ENCODE measurements around the gene SLC16A9.

DNA sequence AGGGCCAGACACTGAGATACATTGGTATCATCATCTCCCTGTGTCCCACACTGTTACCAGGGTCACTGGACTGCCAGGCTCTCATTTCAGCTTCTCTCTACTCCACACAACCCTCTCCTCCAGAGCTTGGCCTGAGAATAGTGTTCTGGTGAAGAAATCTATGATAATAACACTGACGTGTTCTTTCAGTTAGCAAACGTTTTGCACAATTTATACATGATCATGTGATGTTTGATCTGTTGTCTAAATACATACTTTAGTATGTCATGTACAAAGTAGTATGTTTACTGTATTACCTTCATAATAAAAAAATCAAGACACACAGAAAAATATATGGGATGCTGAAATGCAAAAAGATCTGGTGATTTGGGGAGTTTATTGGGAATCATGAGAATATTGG, 5.0 kb downstream of the SLC16A9 start:
- TF ChIP-seq POLR2A (IDR thresholded peaks at IDR 0.05; ENCODE audit: low read depth, low read length) (no peak), EZH2 (IDR thresholded peaks at IDR 0.05; ENCODE audit: borderline replicate concordance, low read depth, low read length, severe bottlenecking) (no peak), POLR2AphosphoS5 (IDR thresholded peaks at IDR 0.05; ENCODE audit: insufficient read depth, low read depth, low read length) (no peak), JUN (IDR thresholded peaks at IDR 0.05; ENCODE audit: borderline replicate concordance, insufficient read depth, insufficient read length, low read depth) (no peak), MYC (IDR thresholded peaks at IDR 0.05; ENCODE audit: low read depth, low read length) (no peak), FOS (IDR thresholded peaks at IDR 0.05; ENCODE audit: borderline replicate concordance, insufficient read depth, low read length) (no peak), GATA2 (IDR thresholded peaks at IDR 0.05; ENCODE audit: insufficient read depth, insufficient read length, low read depth, low read length) (no peak)
- TF ChIP-seq, protein P1, sequence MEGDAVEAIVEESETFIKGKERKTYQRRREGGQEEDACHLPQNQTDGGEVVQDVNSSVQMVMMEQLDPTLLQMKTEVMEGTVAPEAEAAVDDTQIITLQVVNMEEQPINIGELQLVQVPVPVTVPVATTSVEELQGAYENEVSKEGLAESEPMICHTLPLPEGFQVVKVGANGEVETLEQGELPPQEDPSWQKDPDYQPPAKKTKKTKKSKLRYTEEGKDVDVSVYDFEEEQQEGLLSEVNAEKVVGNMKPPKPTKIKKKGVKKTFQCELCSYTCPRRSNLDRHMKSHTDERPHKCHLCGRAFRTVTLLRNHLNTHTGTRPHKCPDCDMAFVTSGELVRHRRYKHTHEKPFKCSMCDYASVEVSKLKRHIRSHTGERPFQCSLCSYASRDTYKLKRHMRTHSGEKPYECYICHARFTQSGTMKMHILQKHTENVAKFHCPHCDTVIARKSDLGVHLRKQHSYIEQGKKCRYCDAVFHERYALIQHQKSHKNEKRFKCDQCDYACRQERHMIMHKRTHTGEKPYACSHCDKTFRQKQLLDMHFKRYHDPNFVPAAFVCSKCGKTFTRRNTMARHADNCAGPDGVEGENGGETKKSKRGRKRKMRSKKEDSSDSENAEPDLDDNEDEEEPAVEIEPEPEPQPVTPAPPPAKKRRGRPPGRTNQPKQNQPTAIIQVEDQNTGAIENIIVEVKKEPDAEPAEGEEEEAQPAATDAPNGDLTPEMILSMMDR (IDR thresholded peaks at IDR 0.05; ENCODE audit: extremely low read depth in 1 of 2, insufficient read depth in 1 of 2, low read depth in 1 of 2, low read length in 2 of 2), result no peak
- TF ChIP-seq, protein P2, sequence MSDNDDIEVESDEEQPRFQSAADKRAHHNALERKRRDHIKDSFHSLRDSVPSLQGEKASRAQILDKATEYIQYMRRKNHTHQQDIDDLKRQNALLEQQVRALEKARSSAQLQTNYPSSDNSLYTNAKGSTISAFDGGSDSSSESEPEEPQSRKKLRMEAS (IDR thresholded peaks at IDR 0.05; ENCODE audit: insufficient read depth, insufficient read length), result no peak

All from endothelial cell of umbilical vein (primary cell).